PC-3 (cell line): ENCODE measurements around the gene USP34. TPM values are rescaled to one million over a fixed set of nuclear protein-coding genes. Genes with fewer than 3 reads are reported as not detected.

ENCODE experiments used
- ATAC-seq: fragments of 200-7000 bp; cut with Tn5 transposase; 2 replicates; pipeline ENCODE4 v1.9.1; 2020; ENCODE audit warnings: mild to moderate bottlenecking, moderate library complexity
- BruUV-seq: library from RNA; stranded (reverse); fragments of 400-500 nt; replicated peaks from 2 replicates; lab custom pipeline; 2021; lab: Mats Ljungman, UMichigan
- CTCF ChIA-PET: fragments of 300-600 bp; sonication (Branson Sonifier 250); formaldehyde crosslinking; loops from one replicate; lab custom pipeline; 2022; ENCODE audit warnings: antibody characterized with exemption; lab: Charles Lee
- POLR2A ChIA-PET: fragments of 300-600 bp; sonication (Branson Sonifier 250); formaldehyde crosslinking; loops from one replicate; lab custom pipeline; 2022; ENCODE audit warnings: antibody characterized with exemption; ENCODE audit not compliant: unreplicated experiment; lab: Charles Lee
- DNase-seq: peaks from one replicate; pipeline ENCODE4 v3.0.0-alpha.2; 2015
- H2AFZ ChIP-seq: fragments of 300-600 bp; sonication (generic); 2 replicates; pipeline ENCODE4 v1.6.0; 2016; ENCODE audit warnings: antibody characterized with exemption, low read length
- H3F3A ChIP-seq: fragments of 300-600 bp; sonication (generic); one replicate; pipeline ENCODE4 v1.6.0; 2017; ENCODE audit warnings: antibody characterized with exemption, low read length, control low read depth, mild to moderate bottlenecking; ENCODE audit not compliant: unreplicated experiment
- H3K27ac ChIP-seq: fragments of 300-600 bp; sonication (generic); 2 replicates; pipeline ENCODE4 v1.5.1; 2016; ENCODE audit warnings: mild to moderate bottlenecking, low read length
- H3K27me3 ChIP-seq: fragments of 300-600 bp; sonication (generic); 2 replicates; pipeline ENCODE4 v1.6.1; 2016; ENCODE audit warnings: low read length, mixed read lengths
- H3K36me3 ChIP-seq: fragments of 300-600 bp; sonication (generic); 2 replicates; pipeline ENCODE4 v1.6.1; 2016; ENCODE audit warnings: low read depth, mixed run types, low read length, mixed read lengths
- H3K4me1 ChIP-seq: fragments of 300-600 bp; sonication (generic); 2 replicates; pipeline ENCODE4 v1.5.1; 2016; ENCODE audit warnings: low read length; ENCODE audit not compliant: insufficient read depth
- H3K4me2 ChIP-seq: fragments of 300-600 bp; sonication (generic); 2 replicates; pipeline ENCODE4 v1.6.0; 2016; ENCODE audit warnings: low read length
- H3K4me3 ChIP-seq: fragments of 300-600 bp; sonication (generic); 2 replicates; pipeline ENCODE4 v1.5.1; 2016; ENCODE audit warnings: mild to moderate bottlenecking, low read length, mixed read lengths
- H3K79me2 ChIP-seq: fragments of 300-600 bp; sonication (generic); 2 replicates; pipeline ENCODE4 v1.6.1; 2017; ENCODE audit warnings: low read length, mixed read lengths
- H3K9ac ChIP-seq: fragments of 300-600 bp; sonication (generic); 2 replicates; pipeline ENCODE4 v1.6.0; 2016; ENCODE audit warnings: mild to moderate bottlenecking, low read length
- H3K9me2 ChIP-seq: fragments of 300-600 bp; sonication (generic); replicated peaks from 2 replicates; pipeline ENCODE4 v1.6.1; 2016; ENCODE audit warnings: mixed run types, low read length, mixed read lengths
- H3K9me3 ChIP-seq: fragments of 300-600 bp; sonication (generic); 2 replicates; pipeline ENCODE4 v1.6.1; 2016; ENCODE audit warnings: low read length, mixed read lengths
- H4K20me1 ChIP-seq: fragments of 300-600 bp; sonication (generic); 2 replicates; pipeline ENCODE4 v1.6.1; 2016; ENCODE audit warnings: low read length, mixed read lengths
- EZH2 ChIP-seq: fragments of 300-600 bp; sonication (generic); IDR thresholded peaks from one replicate; pipeline ENCODE4 v1.6.1; 2017; ENCODE audit warnings: antibody characterized with exemption, mild to moderate bottlenecking, low read length; ENCODE audit not compliant: unreplicated experiment
- EZH2phosphoT487 ChIP-seq: fragments of 300-600 bp; sonication (generic); IDR thresholded peaks from 2 replicates; pipeline ENCODE4 v1.6.1; 2018; ENCODE audit warnings: mild to moderate bottlenecking, antibody characterized with exemption, low read length, borderline replicate concordance
- intact Hi-C: fragments of 100-400 bp; cut with micrococcal nuclease; formaldehyde crosslinking; loops from 2 replicates; pipeline ENCODE4 v1.9.0; 2023
- total RNA-seq: library from RNA; depleted of rRNA; stranded (reverse); fragments of >200 nt; gene quantifications from 2 replicates; pipeline ENCODE4 v1.2.3, GENCODE V29; 2014
- TF ChIP-seq, protein P1 (sequence below): fragments of 300-600 bp; sonication (generic); conservative IDR thresholded peaks from 2 replicates; pipeline ENCODE4 v1.5.1; 2017; ENCODE audit warnings: antibody characterized with exemption, low read depth, mild to moderate bottlenecking, low read length

Gene USP34
- total RNA-seq, 1 experiment from 2014 or later, result 67.1 TPM

DNA sequence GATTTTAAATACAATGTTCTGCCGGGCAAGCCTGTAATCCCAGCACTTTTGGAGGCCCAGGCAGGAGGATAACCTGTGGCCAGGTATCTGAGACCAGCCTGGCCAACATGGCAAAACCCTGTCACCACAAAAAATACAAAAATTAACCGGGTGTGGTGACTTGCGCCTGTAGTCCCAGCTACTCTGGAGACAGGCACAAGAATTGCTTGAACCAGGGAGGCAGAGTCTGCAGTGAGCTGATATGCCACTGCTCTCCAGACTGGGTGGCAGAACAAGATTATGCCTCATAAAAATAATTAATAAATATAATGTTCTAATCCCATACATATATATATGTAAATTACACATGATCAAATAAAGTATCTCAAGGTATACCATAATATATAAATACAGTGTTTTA lies 189.6 kb downstream of the USP34 start:
- POLR2A ChIA-PET, result no interaction called here
- Histone ChIP-seq H3K79me2 (no peaks in the 10 kb centered on the region), H3K36me3 (peaks cover 16% of the 10 kb centered on the region; the same call in 1 of the 2 replicates), H3K27me3 (no peaks in the 10 kb centered on the region), H3F3A (no peaks in the 10 kb centered on the region), H3K9me3 (no peaks in the 10 kb centered on the region), H2AFZ (no peak overlapping the region), H3K27ac (no peak overlapping the region), H3K9me2 (no peaks in the 10 kb centered on the region), H4K20me1 (no peaks in the 10 kb centered on the region), H3K9ac (no peak overlapping the region), H3K4me1 (peaks cover 9% of the 10 kb centered on the region; the same call in 1 of the 2 replicates), H3K4me3 (no peak overlapping the region), H3K4me2 (no peak overlapping the region)
- ATAC-seq (no peak), DNase-seq (no peak)
- CTCF ChIA-PET, result no interaction called here
- intact Hi-C loops, result loop anchor here (5.0 kb wide), 1 partner anchor 46 kb away; no protein-coding TSS in a partner anchor
- TF ChIP-seq, protein P1, sequence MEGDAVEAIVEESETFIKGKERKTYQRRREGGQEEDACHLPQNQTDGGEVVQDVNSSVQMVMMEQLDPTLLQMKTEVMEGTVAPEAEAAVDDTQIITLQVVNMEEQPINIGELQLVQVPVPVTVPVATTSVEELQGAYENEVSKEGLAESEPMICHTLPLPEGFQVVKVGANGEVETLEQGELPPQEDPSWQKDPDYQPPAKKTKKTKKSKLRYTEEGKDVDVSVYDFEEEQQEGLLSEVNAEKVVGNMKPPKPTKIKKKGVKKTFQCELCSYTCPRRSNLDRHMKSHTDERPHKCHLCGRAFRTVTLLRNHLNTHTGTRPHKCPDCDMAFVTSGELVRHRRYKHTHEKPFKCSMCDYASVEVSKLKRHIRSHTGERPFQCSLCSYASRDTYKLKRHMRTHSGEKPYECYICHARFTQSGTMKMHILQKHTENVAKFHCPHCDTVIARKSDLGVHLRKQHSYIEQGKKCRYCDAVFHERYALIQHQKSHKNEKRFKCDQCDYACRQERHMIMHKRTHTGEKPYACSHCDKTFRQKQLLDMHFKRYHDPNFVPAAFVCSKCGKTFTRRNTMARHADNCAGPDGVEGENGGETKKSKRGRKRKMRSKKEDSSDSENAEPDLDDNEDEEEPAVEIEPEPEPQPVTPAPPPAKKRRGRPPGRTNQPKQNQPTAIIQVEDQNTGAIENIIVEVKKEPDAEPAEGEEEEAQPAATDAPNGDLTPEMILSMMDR, result no peak
- TF ChIP-seq EZH2, result no peak
- no peak for TF ChIP-seq EZH2phosphoT487
- BruUV-seq, result no TSS peak

DNA sequence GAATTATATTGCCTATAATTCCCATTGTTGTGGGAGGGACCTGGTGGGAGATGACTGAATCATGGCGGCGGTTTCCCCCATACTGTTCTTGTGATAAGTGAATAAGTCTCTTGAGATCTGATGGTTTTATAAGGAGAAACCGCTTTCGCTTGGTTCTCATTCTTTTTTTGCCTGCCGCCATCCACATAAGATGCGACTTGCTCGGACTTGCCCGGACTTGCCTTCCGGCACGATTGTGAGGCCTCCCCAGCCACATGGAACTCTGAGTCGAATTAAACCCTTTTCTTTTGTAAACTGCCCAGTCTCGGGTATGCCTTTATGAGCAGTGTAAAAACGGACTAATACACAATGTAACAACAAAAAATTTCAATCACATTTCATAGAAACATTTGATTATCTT lies 193.1 kb downstream of the USP34 start:
- Histone ChIP-seq H3F3A (no peaks in the 10 kb centered on the region), H3K27me3 (no peaks in the 10 kb centered on the region), H3K4me3 (no peak overlapping the region), H3K27ac (no peak overlapping the region), H2AFZ (no peak overlapping the region), H3K4me1 (peaks cover 17% of the 10 kb centered on the region), H3K9ac (no peak overlapping the region), H3K79me2 (no peaks in the 10 kb centered on the region), H3K4me2 (no peak overlapping the region), H3K9me2 (no peaks in the 10 kb centered on the region), H3K36me3 (peaks cover 13% of the 10 kb centered on the region; the same call in 1 of the 2 replicates), H3K9me3 (no peaks in the 10 kb centered on the region), H4K20me1 (no peaks in the 10 kb centered on the region)
- POLR2A ChIA-PET, result no interaction called here
- intact Hi-C loops, result no loop called here
- CTCF ChIA-PET, result no interaction called here
- DNase-seq (no peak), ATAC-seq (no peak)
- no TSS peak for BruUV-seq
- TF ChIP-seq EZH2 (no peak), EZH2phosphoT487 (no peak)
- TF ChIP-seq, protein P1, result no peak

- DNase-seq, result peak; percentile 45
- no peak overlapping the region for H3K9ac ChIP-seq
- no peaks in the 10 kb centered on the region for H3K9me3 ChIP-seq
- no TSS peak for BruUV-seq
- H3K79me2 ChIP-seq, result no peaks in the 10 kb centered on the region
- no peaks in the 10 kb centered on the region for H4K20me1 ChIP-seq
- H3K9me2 ChIP-seq, result no peaks in the 10 kb centered on the region
- H3K27ac ChIP-seq, result no peak overlapping the region
- H3K4me1 ChIP-seq, result peaks cover 8% of the 10 kb centered on the region
- ATAC-seq, result no peak
- H2AFZ ChIP-seq, result no peak overlapping the region
- peaks cover 13% of the 10 kb centered on the region; the same call in 1 of the 2 replicates for H3K36me3 ChIP-seq
- H3K4me3 ChIP-seq, result no peak overlapping the region
- H3F3A ChIP-seq, result no peaks in the 10 kb centered on the region
- POLR2A ChIA-PET, result interaction anchor here (0.5 kb wide), 1 partner anchor 98 kb away, joined by 3 read pairs; no protein-coding TSS in a partner anchor
- no peak for TF ChIP-seq EZH2
- TF ChIP-seq, protein P1, result no peak
- no peak for TF ChIP-seq EZH2phosphoT487
- CTCF ChIA-PET, result no interaction called here
- H3K27me3 ChIP-seq, result no peaks in the 10 kb centered on the region
- no peak overlapping the region for H3K4me2 ChIP-seq
- intact Hi-C loops, result no loop called here
These were observed 195.2 kb downstream of the USP34 start for GRCh38 chr2:61275575-61276184.
